DMS153 treated with DMSO at 0.1 percent for 48 hours (cell line): ENCODE data around the gene TMC6.
A peak's percentile ranks its signal among the peaks of the same experiment; 100 is the strongest.

Source experiments
- DNase-seq: peaks from one replicate; lab custom pipeline; 2025; ENCODE audit not compliant: unreplicated experiment; lab: John Stamatoyannopoulos, UW

The TMC6 gene

GRCh38 chr17:78137392-78138203 is 9.0 kb upstream of the TMC6 start:
- DNase-seq, result no peak

- no peak for DNase-seq
Observed at GRCh38 chr17:78135858-78136500, 7.4 kb upstream of the TMC6 start.

GRCh38 chr17:78134899-78135385 is 6.4 kb upstream of the TMC6 start:
- DNase-seq, result no peak

- DNase-seq, result peak; percentile 52
Observed at GRCh38 chr17:78133971-78134898, 5.7 kb upstream of the TMC6 start.

GRCh38 chr17:78133179-78133951 is 4.8 kb upstream of the TMC6 start:
- no peak for DNase-seq

GRCh38 chr17:78132767-78133178 is 4.2 kb upstream of the TMC6 start:
- DNase-seq, result no peak

GRCh38 chr17:78132084-78132676 is 3.6 kb upstream of the TMC6 start:
- DNase-seq, result no peak

GRCh38 chr17:78131172-78132083 is 2.9 kb upstream of the TMC6 start:
- no peak for DNase-seq

GRCh38 chr17:78130437-78131101 is 2.0 kb upstream of the TMC6 start, which contains the start of gene TMC8:
TSS of gene TMC8 (plus strand) at chr17:78130771. CDS start at chr17:78131589, 818 bp downstream.
- no peak for DNase-seq

- no peak for DNase-seq
Observed at GRCh38 chr17:78130090-78130436, 1.5 kb upstream of the TMC6 start.

- no peak for DNase-seq
Observed at GRCh38 chr17:78129351-78130089, 965 bp upstream of the TMC6 start.

- DNase-seq, result no peak
Observed at GRCh38 chr17:78127888-78128550, 536 bp downstream of the TMC6 start.

- DNase-seq, result no peak
Observed at GRCh38 chr17:78127239-78127887, 1.2 kb downstream of the TMC6 start.

GRCh38 chr17:78126895-78127238 is 1.7 kb downstream of the TMC6 start:
- no peak for DNase-seq

GRCh38 chr17:78125976-78126894 is 2.3 kb downstream of the TMC6 start:
- DNase-seq, result no peak
